ENCODE data around the gene SH3PXD2A. TPM values are rescaled to one million over a fixed set of nuclear protein-coding genes. Genes with fewer than 3 reads are reported as not detected.

The SH3PXD2A gene
- total RNA-seq, 4 donors from 2014 or later, result 26.5 to 56.9 (median 33.3) TPM

- WGBS, 2 donors (ENCODE audit: low coverage in 1 of 2), result 81 to 96% methylated on average over 3 to 4 of the region's 4 CpGs
- Histone ChIP-seq H3K36me3 (no peaks in the 10 kb centered on the region), H3K27me3 (no peaks in the 10 kb centered on the region), H3K4me1 (peaks cover 24 to 59% (median 47%) of the 10 kb centered on the region in 4 donors), H3K4me3 (no peak overlapping the region), H3K9me3 (no peaks in the 10 kb centered on the region), H3K27ac (peak overlapping the region; percentile 82 to 89 (median 86))
- no peak for DNase-seq
- in situ Hi-C loops (cut with MboI; ENCODE audit: low pct_ligation_motif_present in 1 of 4, low pct_unique_long_range_greater_than_20kb in 1 of 4, low sequenced_read_pairs in 3 of 4) (no loop called here), intact Hi-C loops (cut with DNase I; ENCODE audit: low total_unique reads) (no loop called here)
- TF ChIP-seq POLR2AphosphoS5 (IDR thresholded peaks at IDR 0.05) (peak in 1 of 3 donors; percentile 43), CTCF (IDR thresholded peaks at IDR 0.05) (no peak)
Observed at GRCh38 chr10:103795634-103796270, 59.6 kb downstream of the SH3PXD2A start.

GRCh38 chr10:103794996-103795395, 60.4 kb downstream of the SH3PXD2A start:
- no peak for DNase-seq
- H3K27me3 ChIP-seq, result no peaks in the 10 kb centered on the region
- H3K4me3 ChIP-seq, result no peak overlapping the region
- in situ Hi-C loops (cut with MboI; ENCODE audit: low pct_ligation_motif_present in 1 of 4, low pct_unique_long_range_greater_than_20kb in 1 of 4, low sequenced_read_pairs in 3 of 4), result no loop called here
- peaks cover 21 to 59% (median 49%) of the 10 kb centered on the region in 4 donors for H3K4me1 ChIP-seq
- WGBS, 2 donors (ENCODE audit: low coverage in 1 of 2), result 87 to 91% methylated on average over 7 of the region's 7 CpGs
- H3K27ac ChIP-seq, result peak overlapping the region; percentile 82 to 89 (median 86)
- intact Hi-C loops (cut with DNase I; ENCODE audit: low total_unique reads), result no loop called here
- H3K36me3 ChIP-seq, result no peaks in the 10 kb centered on the region
- no peaks in the 10 kb centered on the region for H3K9me3 ChIP-seq
- TF ChIP-seq EP300 (IDR thresholded peaks at IDR 0.05; ENCODE audit: low read depth) (no peak), POLR2AphosphoS5 (IDR thresholded peaks at IDR 0.05) (no peak), POLR2A (IDR thresholded peaks at IDR 0.05) (no peak), CTCF (IDR thresholded peaks at IDR 0.05) (no peak)

- H3K9me3 ChIP-seq, result no peaks in the 10 kb centered on the region
- in situ Hi-C loops (cut with MboI; ENCODE audit: low pct_ligation_motif_present in 1 of 4, low pct_unique_long_range_greater_than_20kb in 1 of 4, low sequenced_read_pairs in 3 of 4), result no loop called here
- H3K27me3 ChIP-seq, result no peaks in the 10 kb centered on the region
- peak overlapping the region; percentile 82 to 89 (median 86) for H3K27ac ChIP-seq
- H3K36me3 ChIP-seq, result no peaks in the 10 kb centered on the region
- intact Hi-C loops (cut with DNase I; ENCODE audit: low total_unique reads), result no loop called here
- DNase-seq, result peak; percentile 88
- TF ChIP-seq POLR2AphosphoS5 (IDR thresholded peaks at IDR 0.05) (peak; percentile 9 to 78 (median 67)), CTCF (IDR thresholded peaks at IDR 0.05) (peak in 1 of 5 experiments; percentile 11), EP300 (IDR thresholded peaks at IDR 0.05; ENCODE audit: low read depth) (no peak), POLR2A (IDR thresholded peaks at IDR 0.05) (peak; percentile 46)
- H3K4me3 ChIP-seq, result peak overlapping the region in 1 of 4 donors; percentile 4
- H3K4me1 ChIP-seq, result peaks cover 21 to 67% (median 54%) of the 10 kb centered on the region in 4 donors
- WGBS, 2 donors (ENCODE audit: low coverage in 1 of 2), result 37 to 44% methylated on average over 3 to 13 of the region's 13 CpGs
Observed at GRCh38 chr10:103793920-103794883, 61.2 kb downstream of the SH3PXD2A start.

- intact Hi-C loops (cut with DNase I; ENCODE audit: low total_unique reads), result no loop called here
- 56% methylated on average over 3 of the region's 3 CpGs; no CpG with 5 or more reads in 1 of the 2 donors for WGBS, 2 donors (ENCODE audit: low coverage in 1 of 2)
- Histone ChIP-seq H3K4me1 (peaks cover 21 to 73% (median 58%) of the 10 kb centered on the region in 4 donors), H3K36me3 (no peaks in the 10 kb centered on the region), H3K9me3 (no peaks in the 10 kb centered on the region), H3K27ac (peak overlapping the region; percentile 82 to 89 (median 86)), H3K27me3 (no peaks in the 10 kb centered on the region), H3K4me3 (peak overlapping the region in 1 of 4 donors; percentile 4)
- in situ Hi-C loops (cut with MboI; ENCODE audit: low pct_ligation_motif_present in 1 of 4, low pct_unique_long_range_greater_than_20kb in 1 of 4, low sequenced_read_pairs in 3 of 4), result no loop called here
- DNase-seq, result peak; percentile 51
- TF ChIP-seq POLR2A (IDR thresholded peaks at IDR 0.05) (peak; percentile 26), EP300 (IDR thresholded peaks at IDR 0.05; ENCODE audit: low read depth) (no peak), CTCF (IDR thresholded peaks at IDR 0.05) (no peak), POLR2AphosphoS5 (IDR thresholded peaks at IDR 0.05) (peak in 1 of 3 donors; percentile 19)
Observed at GRCh38 chr10:103793429-103793828, 61.9 kb downstream of the SH3PXD2A start.
